Upper lobe of left lung (tissue), 6 donors: Measurements from ENCODE around the gene TXNRD2. TPM values are rescaled to one million over a fixed set of nuclear protein-coding genes. Genes with fewer than 3 reads are reported as not detected.
A peak's percentile ranks its signal among the peaks of the same experiment; 100 is the strongest.
"Not testable (repeated sequence)": the region's sequence is repeated elsewhere in the genome, so short reads cannot be mapped to it uniquely, and the experiment has no call there.

Experiments used
- ATAC-seq, 2 donors: fragments of 200-7000 bp; cut with Tn5 transposase; one replicate each; pipeline ENCODE4 v1.9.1; 2022; ENCODE audit warnings: mild to moderate bottlenecking in 2 of 2, moderate library complexity in 2 of 2; ENCODE audit not compliant: low FRiP score in 2 of 2
- DNase-seq, 2 donors: peaks; one replicate each; pipeline ENCODE4 v3.0.0-alpha.2; 2019 to 2020
- H3K27ac ChIP-seq, 4 donors: fragments of 200-600 bp; sonication (generic); one replicate each; pipeline ENCODE4 v1.5.1; 2016 to 2019
- H3K27me3 ChIP-seq, 4 donors: fragments of 200-600 bp; sonication (generic); one replicate each; pipeline ENCODE4 v1.5.1; 2017 to 2019
- H3K36me3 ChIP-seq, 4 donors: fragments of 200-600 bp; sonication (generic); one replicate each; pipeline ENCODE4 v1.5.1; 2016 to 2019
- H3K4me1 ChIP-seq, 4 donors: fragments of 200-600 bp; sonication (generic); one replicate each; pipeline ENCODE4 v1.5.1; 2018 to 2019
- H3K4me3 ChIP-seq, 4 donors: fragments of 200-600 bp; sonication (generic); one replicate each; pipeline ENCODE4 v1.5.1; 2017 to 2019; ENCODE audit warnings: mild to moderate bottlenecking in 2 of 4, moderate library complexity in 1 of 4
- H3K9me3 ChIP-seq, 4 donors: fragments of 200-600 bp; sonication (generic); one replicate each; pipeline ENCODE4 v1.5.1; 2018 to 2019
- CTCF ChIP-seq, 6 experiments: fragments of 450-650 bp in 4 of 6; fragments of 200-600 bp in 2 of 6; sonication (generic) in 2 of 6; IDR thresholded peaks; one replicate each; pipeline ENCODE4 v1.5.1; 2016 to 2019; ENCODE audit warnings: antibody characterized with exemption in 6 of 6
- EP300 ChIP-seq, 4 donors: sonication (generic); formaldehyde crosslinking; IDR thresholded peaks; one replicate each; pipeline ENCODE4 v1.5.1; 2017; ENCODE audit warnings: antibody characterized with exemption in 4 of 4, control low read depth in 2 of 4
- POLR2A ChIP-seq, 4 donors: fragments of 450-650 bp; IDR thresholded peaks; one replicate each; pipeline ENCODE4 v1.5.1; 2016 to 2017; ENCODE audit warnings: antibody characterized with exemption in 4 of 4, mild to moderate bottlenecking in 2 of 4
- POLR2AphosphoS5 ChIP-seq, 2 donors: sonication (generic); formaldehyde crosslinking; IDR thresholded peaks; one replicate each; pipeline ENCODE4 v1.5.1; 2017; ENCODE audit warnings: antibody characterized with exemption in 2 of 2
- WGBS, 2 donors: methylation state at CpG; one replicate each; pipeline ENCODE4 v1.1.5; 2017 to 2018; 5-methylcytosine and 5-hydroxymethylcytosine counted together
- total RNA-seq, 6 donors: library from RNA; depleted of rRNA in 4 of 6; stranded (reverse); fragments of >200 nt in 4 of 6; gene quantifications; one replicate each; pipeline versions ENCODE4 v1.1.0 to v1.2.1, GENCODE V29; 2016 to 2021
- donor health status: DM: no; HTN: no; CAD: no; lungs with moderate emphysema.
- donor health status: DM: no; HTN: yes; CAD: no; lungs with severe emphysema.

Gene TXNRD2
- total RNA-seq, 6 donors from 2014 or later = 29.6 to 78.6 (median 49.3) TPM

GRCh38 chr22:19940536-19941364 is 868 bp downstream of the TXNRD2 start:
- Histone ChIP-seq H3K27ac (peak overlapping the region; percentile 92 to 98 (median 96)), H3K36me3 (no peaks in the 10 kb centered on the region), H3K9me3 (no peaks in the 10 kb centered on the region), H3K4me3 (peak overlapping the region; percentile 58 to 89 (median 74)), H3K4me1 (peaks cover 28 to 63% (median 47%) of the 10 kb centered on the region in 4 donors), H3K27me3 (no peaks in the 10 kb centered on the region)
- ATAC-seq = peak in 1 of 2 donors; percentile 24
- WGBS, 2 donors = 74 to 75% methylated on average over 18 to 21 of the region's 21 CpGs
- DNase-seq = peak in 1 of 2 donors; percentile 77
- TF ChIP-seq POLR2AphosphoS5 (IDR thresholded peaks at IDR 0.05) (no peak), CTCF (IDR thresholded peaks at IDR 0.05) (no peak), POLR2A (IDR thresholded peaks at IDR 0.05) (no peak), EP300 (IDR thresholded peaks at IDR 0.05) (no peak)

- H3K4me1 ChIP-seq = peaks cover 17 to 59% (median 39%) of the 10 kb centered on the region in 4 donors
Measured at GRCh38 chr22:19937616-19938473, 3.8 kb downstream of the TXNRD2 start.

GRCh38 chr22:19936513-19936912 is 5.1 kb downstream of the TXNRD2 start:
- TF ChIP-seq CTCF (IDR thresholded peaks at IDR 0.05) (no peak), POLR2AphosphoS5 (IDR thresholded peaks at IDR 0.05) (no peak), POLR2A (IDR thresholded peaks at IDR 0.05) (no peak), EP300 (IDR thresholded peaks at IDR 0.05) (no peak)
- Histone ChIP-seq H3K27me3 (no peaks in the 10 kb centered on the region), H3K4me3 (no peak overlapping the region), H3K27ac (peak overlapping the region in 1 of 4 donors; percentile 18), H3K9me3 (no peaks in the 10 kb centered on the region), H3K36me3 (no peaks in the 10 kb centered on the region), H3K4me1 (peaks cover 13 to 58% (median 33%) of the 10 kb centered on the region in 4 donors)
- WGBS, 2 donors = 74 to 87% methylated on average over 7 of the region's 7 CpGs
- no peak for ATAC-seq
- DNase-seq = no peak

More at GRCh38 chr22:19937616-19938473, 3.8 kb downstream of the TXNRD2 start:
- Histone ChIP-seq H3K36me3 (no peaks in the 10 kb centered on the region), H3K4me3 (peak overlapping the region in 1 of 4 donors; percentile 3), H3K27me3 (no peaks in the 10 kb centered on the region), H3K9me3 (no peaks in the 10 kb centered on the region), H3K27ac (peak overlapping the region; percentile 69 to 79 (median 76))
- peak in 1 of 2 donors; percentile 70 for DNase-seq
- no peak for TF ChIP-seq POLR2AphosphoS5 (IDR thresholded peaks at IDR 0.05)
- TF ChIP-seq POLR2A (IDR thresholded peaks at IDR 0.05) = peak in 1 of 4 donors; percentile 32
- ATAC-seq = no peak
- 59 to 64% methylated on average over 16 of the region's 16 CpGs for WGBS, 2 donors

GRCh38 chr22:19935123-19935718 is 6.4 kb downstream of the TXNRD2 start:
- peaks cover 4 to 48% (median 25%) of the 10 kb centered on the region in 4 donors for H3K4me1 ChIP-seq

GRCh38 chr22:19933341-19934241 is 8.0 kb downstream of the TXNRD2 start:
- WGBS, 2 donors = 82 to 89% methylated on average over 8 to 9 of the region's 9 CpGs
- peak overlapping the region in 1 of 4 donors; percentile 35 for H3K27ac ChIP-seq
- ATAC-seq = no peak
- no peaks in the 10 kb centered on the region for H3K27me3 ChIP-seq
- no peak for TF ChIP-seq EP300 (IDR thresholded peaks at IDR 0.05)
- TF ChIP-seq POLR2AphosphoS5 (IDR thresholded peaks at IDR 0.05) = no peak
- TF ChIP-seq CTCF (IDR thresholded peaks at IDR 0.05) = no peak
- TF ChIP-seq POLR2A (IDR thresholded peaks at IDR 0.05) = no peak
- no peak overlapping the region for H3K4me3 ChIP-seq
- peaks cover 0 to 5% (median 0%) of the 10 kb centered on the region in 4 donors for H3K36me3 ChIP-seq
- no peak for DNase-seq
- H3K9me3 ChIP-seq = no peaks in the 10 kb centered on the region
- H3K4me1 ChIP-seq = peaks cover 2 to 42% (median 20%) of the 10 kb centered on the region in 4 donors

More at GRCh38 chr22:19935123-19935718, 6.4 kb downstream of the TXNRD2 start:
- H3K36me3 ChIP-seq, H3K27me3 ChIP-seq, H3K27ac ChIP-seq, ATAC-seq, DNase-seq, H3K9me3 ChIP-seq, H3K4me3 ChIP-seq: not testable (repeated sequence)
- WGBS, 2 donors = 79 to 82% methylated on average over 11 of the region's 11 CpGs
